Astrocyte of the cerebellum (primary cell): ENCODE data around the gene ZNF846.
A peak's percentile ranks its signal among the peaks of the same experiment; 100 is the strongest.
"Not testable (repeated sequence)": the region's sequence is repeated elsewhere in the genome, so short reads cannot be mapped to it uniquely, and the experiment has no call there.

Source experiments
- DNase-seq: peaks from one replicate; pipeline ENCODE4 v3.0.0-alpha.2; 2011; ENCODE audit warnings: low read depth
- H3K4me3 ChIP-seq: 2 replicates; pipeline ENCODE4 v1.5.1; 2011; ENCODE audit warnings: mild to moderate bottlenecking, low read depth, low read length, moderate library complexity
- CTCF ChIP-seq: IDR thresholded peaks from 2 replicates; pipeline ENCODE4 v1.5.1; 2012; ENCODE audit warnings: low read length, low read depth, moderate library complexity, mild to moderate bottlenecking; ENCODE audit errors: missing control alignments
- in situ Hi-C: cut with HindIII; loops from 2 replicates; pipeline ENCODE4 v1.10.0; 2017; ENCODE audit warnings: low sequenced_read_pairs

ZNF846 gene

GRCh38 chr19:9799162-9799561 lies 30.6 kb upstream of the ZNF846 start:
- no peak for TF ChIP-seq CTCF
- H3K4me3 ChIP-seq = no peak overlapping the region
- DNase-seq = no peak
- in situ Hi-C loops = loop anchor here (5.0 kb wide), 1 partner anchor 172 kb away; no protein-coding TSS in a partner anchor

DNA sequence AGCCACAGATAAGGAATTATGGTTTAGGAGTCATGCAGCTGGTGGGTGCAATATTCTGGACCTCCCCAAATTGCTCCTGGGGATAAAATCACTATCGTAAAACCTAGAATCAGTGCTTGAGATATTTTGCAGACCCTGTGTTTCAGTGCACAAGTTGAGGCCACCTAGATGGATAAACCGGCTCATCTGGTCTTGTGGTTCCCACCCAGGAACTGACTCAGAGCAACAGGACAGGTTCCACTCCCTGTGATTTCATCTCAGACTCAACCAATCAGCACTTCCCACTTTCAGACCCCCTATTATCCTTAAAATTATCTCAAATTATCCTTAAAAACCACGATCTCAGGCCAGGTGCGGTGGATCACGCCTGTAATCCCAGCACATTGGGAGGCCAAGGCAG lies 29.3 kb upstream of the ZNF846 start:
- H3K4me3 ChIP-seq = no peak overlapping the region
- no peak for DNase-seq
- in situ Hi-C loops = loop anchor here (5.0 kb wide), 1 partner anchor 171 kb away; no protein-coding TSS in a partner anchor
- TF ChIP-seq CTCF = no peak

DNA sequence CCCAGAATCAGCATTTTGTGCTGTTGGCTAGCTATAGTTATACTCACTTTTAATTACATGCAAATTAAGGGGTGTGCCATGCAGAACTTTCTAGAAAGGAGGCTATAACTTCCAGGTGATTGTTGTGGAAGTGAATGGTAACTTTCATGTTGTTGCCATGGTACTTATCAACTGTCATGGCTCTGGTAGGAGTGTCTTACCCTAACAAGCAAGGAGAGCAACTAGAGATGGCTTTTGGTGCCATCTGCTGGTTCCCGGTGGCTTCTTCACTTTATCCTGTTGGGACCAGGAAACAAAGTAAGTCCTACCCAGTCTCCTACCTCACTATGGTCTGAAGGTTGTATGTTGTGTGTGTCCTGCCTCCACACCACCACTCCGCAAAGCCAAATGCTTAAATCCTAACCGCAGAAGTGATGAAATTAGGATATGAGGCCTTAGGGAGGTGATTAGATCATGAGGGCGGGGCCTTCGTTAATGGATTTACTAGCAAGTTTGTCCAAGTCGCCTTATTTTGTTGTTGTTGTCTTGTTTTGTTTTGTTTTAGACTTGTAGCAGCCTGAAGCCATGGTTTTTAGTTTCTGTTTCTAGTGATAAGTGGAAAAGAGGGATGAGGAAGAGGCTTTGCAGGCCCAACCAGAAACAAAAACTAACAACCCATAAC lies 27.7 kb upstream of the ZNF846 start:
- peak; percentile 88 for DNase-seq
- in situ Hi-C loops = loop anchor here (5.0 kb wide), 1 partner anchor 169 kb away; no protein-coding TSS in a partner anchor
- no peak overlapping the region for H3K4me3 ChIP-seq
- peak; percentile 85 for TF ChIP-seq CTCF

- H3K4me3 ChIP-seq = peak overlapping the region; percentile 73
- no peak for TF ChIP-seq CTCF
- no peak for DNase-seq
- in situ Hi-C loops = no loop called here
Measured at GRCh38 chr19:9793071-9793591, 24.6 kb upstream of the ZNF846 start.

- TF ChIP-seq CTCF = no peak
- peak overlapping the region; percentile 73 for H3K4me3 ChIP-seq
Measured at GRCh38 chr19:9792206-9793070, 23.9 kb upstream of the ZNF846 start.

DNA sequence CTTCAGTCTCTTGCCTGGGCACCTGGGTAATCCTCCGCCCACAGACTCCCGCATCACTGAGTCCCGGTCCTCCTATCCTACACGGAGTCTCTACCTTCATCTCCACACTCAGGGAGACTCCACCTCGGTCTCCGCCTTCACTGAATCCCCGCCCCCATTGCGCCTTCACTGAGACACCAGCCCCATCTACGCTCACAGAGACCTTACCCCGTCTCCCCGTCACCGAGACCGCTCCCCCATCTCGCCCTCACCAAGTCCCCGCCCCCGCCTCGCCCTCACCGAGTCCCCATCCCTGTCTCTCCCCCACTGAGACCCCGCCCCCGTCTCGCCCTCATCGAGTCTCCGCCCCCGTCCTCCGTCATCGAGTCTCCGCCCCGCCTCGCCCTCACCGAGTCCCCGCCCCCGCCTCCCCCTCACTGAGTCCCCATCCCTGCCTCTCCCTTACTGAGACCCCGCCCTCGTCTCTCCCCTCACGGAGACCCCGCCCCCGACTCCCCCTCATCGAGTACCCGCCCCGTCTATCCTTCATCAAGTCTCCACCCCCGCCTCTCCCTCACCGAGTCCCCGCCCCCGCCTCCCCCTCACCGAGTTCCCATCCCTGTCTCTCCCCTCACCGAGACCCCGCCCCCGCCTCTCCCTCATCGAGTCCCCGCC lies 23.1 kb upstream of the ZNF846 start:
- peak; percentile 93 for DNase-seq
- peak overlapping the region; percentile 55 for H3K4me3 ChIP-seq
- in situ Hi-C loops = no loop called here
- no peak for TF ChIP-seq CTCF

More at GRCh38 chr19:9792206-9793070, 23.9 kb upstream of the ZNF846 start:
- in situ Hi-C loops = no loop called here
- DNase-seq = peak; percentile 90

GRCh38 chr19:9791073-9791367 lies 22.5 kb upstream of the ZNF846 start:
- DNase-seq, H3K4me3 ChIP-seq, in situ Hi-C loops: not testable (repeated sequence)

DNA sequence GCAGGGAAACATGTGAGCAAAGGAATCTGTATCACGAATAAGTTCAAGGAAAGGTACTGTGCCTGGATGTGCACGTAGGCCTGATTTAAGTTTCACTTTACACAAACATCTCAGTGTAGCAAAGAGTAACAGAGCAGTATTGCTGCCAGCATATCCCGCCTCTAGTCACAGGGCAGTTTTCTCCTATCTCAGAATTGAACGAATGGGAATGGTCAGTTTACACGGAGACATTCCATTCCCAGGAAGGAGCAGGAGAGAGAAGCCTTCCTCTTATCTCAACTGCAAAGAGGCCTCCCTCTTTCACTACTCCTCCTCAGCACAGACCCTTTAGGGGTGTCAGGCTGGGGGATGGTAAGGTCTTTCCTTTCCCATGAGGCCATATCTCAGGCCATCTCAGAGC lies 21.0 kb upstream of the ZNF846 start:
- H3K4me3 ChIP-seq, DNase-seq, in situ Hi-C loops: not testable (repeated sequence)
